K562 (cell line): ENCODE results near the gene COG4. TPM values are rescaled to one million over a fixed set of nuclear protein-coding genes. Genes with fewer than 3 reads are reported as not detected.

Source experiments
- CHD2 ChIP-seq: IDR thresholded peaks from 2 replicates; pipeline ENCODE4 v1.6.1; 2011; ENCODE audit warnings: low read depth, low read length
- ELF1 ChIP-seq: fragments of 200-800 bp; sonication (Bioruptor generic); IDR thresholded peaks from 2 replicates; pipeline ENCODE4 v1.6.1; 2016; ENCODE audit warnings: missing genetic modification characterization, missing compliant biosample characterization
- KHSRP ChIP-seq: fragments of 450-650 bp; IDR thresholded peaks from 2 replicates; pipeline ENCODE4 v1.6.1; 2017
- RBM25 ChIP-seq: fragments of 200-400 bp; formaldehyde crosslinking; IDR thresholded peaks from 2 replicates; pipeline ENCODE4 v1.6.1; 2018; ENCODE audit warnings: low read length, low read depth, moderate library complexity; ENCODE audit not compliant: severe bottlenecking
- RHOXF2B ChIP-seq: fragments of 250-450 bp; sonication (Bioruptor Pico); conservative IDR thresholded peaks from 2 replicates; pipeline ENCODE4 v1.5.1; 2021
- ZBTB17 ChIP-seq: fragments of 450-650 bp; formaldehyde crosslinking; IDR thresholded peaks from 2 replicates; pipeline ENCODE4 v1.4.0; 2020; ENCODE audit warnings: mild to moderate bottlenecking
- ZFP30 ChIP-seq: fragments of 250-450 bp; sonication (Bioruptor Pico); IDR thresholded peaks from 2 replicates; pipeline ENCODE4 v1.8.0; 2022; ENCODE audit warnings: moderate library complexity, mild to moderate bottlenecking, inconsistent platforms, borderline replicate concordance
- ZKSCAN8 ChIP-seq: fragments of 200-800 bp; sonication (Bioruptor generic); IDR thresholded peaks from 2 replicates; pipeline ENCODE4 v1.6.1; 2016; ENCODE audit warnings: missing genetic modification characterization, missing compliant biosample characterization
- ZNF124 ChIP-seq: sonication (generic); formaldehyde crosslinking; IDR thresholded peaks from 2 replicates; pipeline ENCODE4 v1.8.1; 2022; ENCODE audit warnings: missing genetic modification reagents
- ZNF263 ChIP-seq: sonication (generic); formaldehyde crosslinking; IDR thresholded peaks from 2 replicates; pipeline ENCODE4 v1.8.0; 2022; ENCODE audit warnings: mild to moderate bottlenecking, missing genetic modification reagents, borderline replicate concordance
- ZNF436 ChIP-seq: fragments of 250-450, 450-650 bp; sonication (Bioruptor Pico); formaldehyde crosslinking; IDR thresholded peaks from 2 replicates; pipeline ENCODE4 v1.7.0; 2020; ENCODE audit warnings: mild to moderate bottlenecking
- ZNF696 ChIP-seq: fragments of 250-450 bp; sonication (Bioruptor Pico); conservative IDR thresholded peaks from 2 replicates; pipeline ENCODE4 v1.4.0; 2020; ENCODE audit warnings: mild to moderate bottlenecking, moderate library complexity
- ZNF707 ChIP-seq: fragments of 250-450 bp; sonication (Bioruptor Pico); conservative IDR thresholded peaks from 2 replicates; pipeline ENCODE4 v1.8.0; 2022; ENCODE audit warnings: inconsistent platforms, mild to moderate bottlenecking, moderate library complexity
- polyA plus RNA-seq, 8 experiments: library from polyadenylated mRNA; depleted of rRNA in 4 of 8; stranded (reverse) in 5 of 8; unstranded in 3 of 8; fragments of >200 nt; fragmentation: Nextera tagmentation in 2 of 8; fragmentation: Illumina TruSeq in 1 of 8; extraction: Ambion mirVana in 2 of 8; extraction: Trizol in 1 of 8; gene quantifications; 2 replicates each; pipeline versions ENCODE4 v1.2.1 to v1.2.3, GENCODE V29; 2011 to 2014; ENCODE audit warnings: inconsistent platforms in 1 of 8, missing spikeins in 1 of 8
- total RNA-seq, 7 experiments: library from RNA; depleted of rRNA in 6 of 7; stranded (reverse); fragments of >200 nt in 6 of 7; fragmentation: Illumina TruSeq in 2 of 7; extraction: Trizol in 2 of 7; gene quantifications; 2 replicates each; pipeline versions ENCODE4 v1.2.1 to v1.2.3, GENCODE V29; 2011 to 2021; ENCODE audit warnings: low replicate concordance in 1 of 7
- TF ChIP-seq, protein P1 (sequence below), 3 experiments: fragments of 200-800 bp in 1 of 3; fragments of 250-450 bp in 1 of 3; fragments of 450-650 bp in 1 of 3; sonication (Bioruptor Pico) in 1 of 3; sonication (Bioruptor generic) in 1 of 3; formaldehyde crosslinking in 1 of 3; IDR thresholded peaks; 2 replicates each; pipeline versions ENCODE4 v1.6.1 to v1.8.0; 2016 to 2022; ENCODE audit warnings: mild to moderate bottlenecking in 2 of 3, missing genetic modification characterization in 2 of 3, missing compliant biosample characterization in 1 of 3, moderate library complexity in 1 of 3
- TF ChIP-seq, protein P2 (sequence below): IDR thresholded peaks from 3 replicates; pipeline ENCODE4 v1.6.1; 2011; ENCODE audit warnings: borderline replicate concordance, mild to moderate bottlenecking, moderate library complexity; ENCODE audit not compliant: insufficient read length; ENCODE audit errors: extremely low read depth
- TF ChIP-seq, protein P3 (sequence below): fragments of 450-650 bp; conservative IDR thresholded peaks from 2 replicates; pipeline ENCODE4 v1.6.1; 2016; ENCODE audit warnings: missing genetic modification characterization, low read depth, mild to moderate bottlenecking, control low read depth, missing compliant biosample characterization
- TF ChIP-seq, protein P4 (sequence below): conservative IDR thresholded peaks from 2 replicates; pipeline ENCODE4 v1.6.1; 2011; ENCODE audit warnings: low read depth, mild to moderate bottlenecking, low read length; ENCODE audit not compliant: control insufficient read depth

The COG4 gene
- total and polyA plus RNA-seq, 9 of the 15 experiments (the other 6 are each of a cell fraction or from before 2014, with no cell fraction given), result 13.7 to 73.9 (median 44.2) TPM

DNA sequence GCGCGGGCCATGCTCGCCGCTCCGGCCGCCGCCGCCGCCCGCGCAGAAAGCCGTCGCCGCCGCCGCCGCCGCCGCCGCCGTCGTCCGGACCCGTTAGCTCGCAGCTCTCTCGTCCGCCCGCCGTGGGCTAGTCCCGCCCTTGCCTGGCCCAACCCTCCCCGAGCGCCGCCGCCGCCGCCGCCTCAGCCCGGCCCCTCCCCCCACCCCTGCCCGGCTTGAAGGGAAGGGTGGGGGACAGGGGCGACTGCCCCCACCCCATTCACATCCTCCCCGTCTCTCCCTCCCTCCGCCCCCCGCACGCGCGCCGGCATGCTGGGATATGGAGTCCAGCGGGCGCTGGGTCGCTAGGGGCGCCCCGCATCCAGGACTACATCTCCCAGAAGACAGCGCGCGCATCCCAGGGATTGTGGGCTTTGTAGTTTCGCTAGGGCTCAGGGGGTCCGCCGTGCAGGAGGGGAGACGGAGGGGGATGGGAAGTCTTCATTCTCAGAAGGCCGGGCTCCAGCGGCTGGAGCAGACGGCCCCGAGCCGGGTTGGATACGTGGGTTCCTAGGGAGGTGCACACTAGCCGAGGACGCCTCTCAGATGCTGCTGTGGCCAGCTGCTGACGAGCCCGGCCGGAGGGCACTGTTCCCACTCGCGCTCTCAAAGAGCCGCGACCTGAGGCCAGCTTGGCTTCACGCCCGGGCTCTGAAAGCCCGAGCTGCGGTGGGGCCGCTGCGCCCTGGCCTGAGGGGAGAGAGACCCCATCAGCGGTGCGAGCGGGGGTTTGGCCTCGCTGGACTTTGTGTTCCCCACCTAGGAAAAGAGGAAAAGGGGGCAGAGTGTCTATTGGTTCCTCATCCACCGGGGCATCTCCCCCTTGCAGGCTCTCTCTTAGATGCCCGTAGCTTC lies 84.1 kb downstream of the COG4 start, which contains the start of gene ST3GAL2 (continued):
- TF ChIP-seq, protein P1, sequence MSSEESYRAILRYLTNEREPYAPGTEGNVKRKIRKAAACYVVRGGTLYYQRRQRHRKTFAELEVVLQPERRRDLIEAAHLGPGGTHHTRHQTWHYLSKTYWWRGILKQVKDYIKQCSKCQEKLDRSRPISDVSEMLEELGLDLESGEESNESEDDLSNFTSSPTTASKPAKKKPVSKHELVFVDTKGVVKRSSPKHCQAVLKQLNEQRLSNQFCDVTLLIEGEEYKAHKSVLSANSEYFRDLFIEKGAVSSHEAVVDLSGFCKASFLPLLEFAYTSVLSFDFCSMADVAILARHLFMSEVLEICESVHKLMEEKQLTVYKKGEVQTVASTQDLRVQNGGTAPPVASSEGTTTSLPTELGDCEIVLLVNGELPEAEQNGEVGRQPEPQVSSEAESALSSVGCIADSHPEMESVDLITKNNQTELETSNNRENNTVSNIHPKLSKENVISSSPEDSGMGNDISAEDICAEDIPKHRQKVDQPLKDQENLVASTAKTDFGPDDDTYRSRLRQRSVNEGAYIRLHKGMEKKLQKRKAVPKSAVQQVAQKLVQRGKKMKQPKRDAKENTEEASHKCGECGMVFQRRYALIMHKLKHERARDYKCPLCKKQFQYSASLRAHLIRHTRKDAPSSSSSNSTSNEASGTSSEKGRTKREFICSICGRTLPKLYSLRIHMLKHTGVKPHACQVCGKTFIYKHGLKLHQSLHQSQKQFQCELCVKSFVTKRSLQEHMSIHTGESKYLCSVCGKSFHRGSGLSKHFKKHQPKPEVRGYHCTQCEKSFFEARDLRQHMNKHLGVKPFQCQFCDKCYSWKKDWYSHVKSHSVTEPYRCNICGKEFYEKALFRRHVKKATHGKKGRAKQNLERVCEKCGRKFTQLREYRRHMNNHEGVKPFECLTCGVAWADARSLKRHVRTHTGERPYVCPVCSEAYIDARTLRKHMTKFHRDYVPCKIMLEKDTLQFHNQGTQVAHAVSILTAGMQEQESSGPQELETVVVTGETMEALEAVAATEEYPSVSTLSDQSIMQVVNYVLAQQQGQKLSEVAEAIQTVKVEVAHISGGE (CRISPR knock-in tag; IDR thresholded peaks at IDR 0.05), result peak in 1 of 3 experiments; percentile 91; a peak in 2 of 6 replicates
- TF ChIP-seq ZNF124 (CRISPR knock-in tag) (no peak), ZNF436 (no peak), ZNF263 (CRISPR knock-in tag) (peak; percentile 30; the same call in 1 of the 2 replicates), ELF1 (tag) (peak; percentile 68; the same call in 1 of the 2 replicates), ZNF707 (CRISPR knock-in tag) (no peak), RBM25 (no peak), ZFP30 (CRISPR knock-in tag) (no peak), ZKSCAN8 (CRISPR knock-in tag) (peak; percentile 30; the same call in 1 of the 2 replicates), CHD2 (peak; percentile 26; the same call in 1 of the 2 replicates), ZBTB17 (peak; percentile 86), ZNF696 (no peak), RHOXF2B (CRISPR knock-in tag) (no peak), KHSRP (no peak)
- TF ChIP-seq, protein P2, sequence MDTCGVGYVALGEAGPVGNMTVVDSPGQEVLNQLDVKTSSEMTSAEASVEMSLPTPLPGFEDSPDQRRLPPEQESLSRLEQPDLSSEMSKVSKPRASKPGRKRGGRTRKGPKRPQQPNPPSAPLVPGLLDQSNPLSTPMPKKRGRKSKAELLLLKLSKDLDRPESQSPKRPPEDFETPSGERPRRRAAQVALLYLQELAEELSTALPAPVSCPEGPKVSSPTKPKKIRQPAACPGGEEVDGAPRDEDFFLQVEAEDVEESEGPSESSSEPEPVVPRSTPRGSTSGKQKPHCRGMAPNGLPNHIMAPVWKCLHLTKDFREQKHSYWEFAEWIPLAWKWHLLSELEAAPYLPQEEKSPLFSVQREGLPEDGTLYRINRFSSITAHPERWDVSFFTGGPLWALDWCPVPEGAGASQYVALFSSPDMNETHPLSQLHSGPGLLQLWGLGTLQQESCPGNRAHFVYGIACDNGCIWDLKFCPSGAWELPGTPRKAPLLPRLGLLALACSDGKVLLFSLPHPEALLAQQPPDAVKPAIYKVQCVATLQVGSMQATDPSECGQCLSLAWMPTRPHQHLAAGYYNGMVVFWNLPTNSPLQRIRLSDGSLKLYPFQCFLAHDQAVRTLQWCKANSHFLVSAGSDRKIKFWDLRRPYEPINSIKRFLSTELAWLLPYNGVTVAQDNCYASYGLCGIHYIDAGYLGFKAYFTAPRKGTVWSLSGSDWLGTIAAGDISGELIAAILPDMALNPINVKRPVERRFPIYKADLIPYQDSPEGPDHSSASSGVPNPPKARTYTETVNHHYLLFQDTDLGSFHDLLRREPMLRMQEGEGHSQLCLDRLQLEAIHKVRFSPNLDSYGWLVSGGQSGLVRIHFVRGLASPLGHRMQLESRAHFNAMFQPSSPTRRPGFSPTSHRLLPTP, result no peak
- TF ChIP-seq, protein P3, sequence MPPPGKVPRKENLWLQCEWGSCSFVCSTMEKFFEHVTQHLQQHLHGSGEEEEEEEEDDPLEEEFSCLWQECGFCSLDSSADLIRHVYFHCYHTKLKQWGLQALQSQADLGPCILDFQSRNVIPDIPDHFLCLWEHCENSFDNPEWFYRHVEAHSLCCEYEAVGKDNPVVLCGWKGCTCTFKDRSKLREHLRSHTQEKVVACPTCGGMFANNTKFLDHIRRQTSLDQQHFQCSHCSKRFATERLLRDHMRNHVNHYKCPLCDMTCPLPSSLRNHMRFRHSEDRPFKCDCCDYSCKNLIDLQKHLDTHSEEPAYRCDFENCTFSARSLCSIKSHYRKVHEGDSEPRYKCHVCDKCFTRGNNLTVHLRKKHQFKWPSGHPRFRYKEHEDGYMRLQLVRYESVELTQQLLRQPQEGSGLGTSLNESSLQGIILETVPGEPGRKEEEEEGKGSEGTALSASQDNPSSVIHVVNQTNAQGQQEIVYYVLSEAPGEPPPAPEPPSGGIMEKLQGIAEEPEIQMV (tag), result peak; percentile 80
- TF ChIP-seq, protein P4, sequence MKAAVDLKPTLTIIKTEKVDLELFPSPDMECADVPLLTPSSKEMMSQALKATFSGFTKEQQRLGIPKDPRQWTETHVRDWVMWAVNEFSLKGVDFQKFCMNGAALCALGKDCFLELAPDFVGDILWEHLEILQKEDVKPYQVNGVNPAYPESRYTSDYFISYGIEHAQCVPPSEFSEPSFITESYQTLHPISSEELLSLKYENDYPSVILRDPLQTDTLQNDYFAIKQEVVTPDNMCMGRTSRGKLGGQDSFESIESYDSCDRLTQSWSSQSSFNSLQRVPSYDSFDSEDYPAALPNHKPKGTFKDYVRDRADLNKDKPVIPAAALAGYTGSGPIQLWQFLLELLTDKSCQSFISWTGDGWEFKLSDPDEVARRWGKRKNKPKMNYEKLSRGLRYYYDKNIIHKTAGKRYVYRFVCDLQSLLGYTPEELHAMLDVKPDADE, result peak; percentile 100
